ENCODE measurements around the gene USP9Y.

GRCh38 chrY:12846793-12847192 is 145.8 kb downstream of the USP9Y start:
- TF ChIP-seq CTCF (IDR thresholded peaks at IDR 0.05), result no peak
- TF ChIP-seq POLR2A (IDR thresholded peaks at IDR 0.05), result no peak
- TF ChIP-seq EP300 (IDR thresholded peaks at IDR 0.05), result no peak
- no peak for TF ChIP-seq POLR2AphosphoS5 (IDR thresholded peaks at IDR 0.05)

Measured in gastroesophageal sphincter (tissue), 3 donors.